DLD1 (cell line): ENCODE measurements around the gene MPLKIP.
"Not testable (repeated sequence)": the region's sequence is repeated elsewhere in the genome, so short reads cannot be mapped to it uniquely, and the experiment has no call there.

Source experiments
- in situ Hi-C: cut with HindIII; loops from 2 replicates; pipeline ENCODE4 v1.10.0; 2017; ENCODE audit warnings: low sequenced_read_pairs

Gene MPLKIP

GRCh38 chr7:40134428-40135316, at the start of gene MPLKIP, which contains the start of gene SUGCT:
TSS of gene MPLKIP (minus strand) at chr7:40134622. CDS start at chr7:40134567, 55 bp downstream.
TSS of gene SUGCT (plus strand) at chr7:40135005.
- in situ Hi-C loops = no loop called here

GRCh38 chr7:40182452-40182851, 48.0 kb upstream of the MPLKIP start:
- in situ Hi-C loops = no loop called here

GRCh38 chr7:40177071-40177470, 42.6 kb upstream of the MPLKIP start:
- in situ Hi-C loops = no loop called here

- in situ Hi-C loops = no loop called here
These were observed 41.5 kb upstream of the MPLKIP start for GRCh38 chr7:40175725-40176510.

- in situ Hi-C loops = not testable (repeated sequence)
These were observed 40.8 kb upstream of the MPLKIP start for GRCh38 chr7:40175256-40175655.

GRCh38 chr7:40173121-40173520, 38.7 kb upstream of the MPLKIP start:
- in situ Hi-C loops = not testable (repeated sequence)

GRCh38 chr7:40168266-40168665, 33.8 kb upstream of the MPLKIP start:
- in situ Hi-C loops = not testable (repeated sequence)

- in situ Hi-C loops = no loop called here
These were observed 32.9 kb upstream of the MPLKIP start for GRCh38 chr7:40167291-40167690.

GRCh38 chr7:40165216-40165615, 30.8 kb upstream of the MPLKIP start:
- in situ Hi-C loops = no loop called here

- in situ Hi-C loops = no loop called here
These were observed 28.1 kb upstream of the MPLKIP start for GRCh38 chr7:40162516-40162915.

- in situ Hi-C loops = no loop called here
These were observed 22.6 kb upstream of the MPLKIP start for GRCh38 chr7:40156988-40157387.

- in situ Hi-C loops = no loop called here
These were observed 17.1 kb upstream of the MPLKIP start for GRCh38 chr7:40151504-40151903.

GRCh38 chr7:40148671-40149070, 14.2 kb upstream of the MPLKIP start:
- in situ Hi-C loops = no loop called here

GRCh38 chr7:40148247-40148580, 13.8 kb upstream of the MPLKIP start:
- in situ Hi-C loops = not testable (repeated sequence)

GRCh38 chr7:40147371-40148246, 13.2 kb upstream of the MPLKIP start:
- in situ Hi-C loops = no loop called here

GRCh38 chr7:40145596-40146130, 11.2 kb upstream of the MPLKIP start:
- in situ Hi-C loops = not testable (repeated sequence)

- in situ Hi-C loops = not testable (repeated sequence)
These were observed 7.5 kb upstream of the MPLKIP start for GRCh38 chr7:40141916-40142315.

- in situ Hi-C loops = not testable (repeated sequence)
These were observed 5.5 kb upstream of the MPLKIP start for GRCh38 chr7:40139891-40140290.

GRCh38 chr7:40138973-40139372, 4.6 kb upstream of the MPLKIP start:
- in situ Hi-C loops = no loop called here

GRCh38 chr7:40137563-40137962, 3.1 kb upstream of the MPLKIP start:
- in situ Hi-C loops = no loop called here

- in situ Hi-C loops = no loop called here
These were observed 842 bp upstream of the MPLKIP start for GRCh38 chr7:40135317-40135610.
